GM12878 (cell line): ENCODE results near the gene DHDH. TPM values are rescaled to one million over a fixed set of nuclear protein-coding genes. Genes with fewer than 3 reads are reported as not detected.

Experiments used
- ATAC-seq: fragments of 200-7000 bp; cut with Tn5 transposase; 3 replicates; pipeline ENCODE4 v1.9.1; 2020; ENCODE audit warnings: mild to moderate bottlenecking, moderate library complexity
- BruUV-seq: library from RNA; stranded (reverse); fragments of 400-500 nt; replicated peaks from 2 replicates; lab custom pipeline; 2021; lab: Mats Ljungman, UMichigan
- CTCF ChIA-PET: fragments of 300-600 bp; sonication (Branson Sonifier 250); formaldehyde crosslinking; extraction: SDS; loops from one replicate; lab custom pipeline; 2021; ENCODE audit warnings: inconsistent platforms; lab: Yijun Ruan, JAX
- POLR2A ChIA-PET: fragments of 350-600 bp; formaldehyde crosslinking; extraction: SDS; loops from one replicate; lab custom pipeline; 2021; ENCODE audit warnings: inconsistent platforms; lab: Charles Lee
- RAD21 ChIA-PET: fragments of 300-600 bp; sonication (Branson Sonifier 250); formaldehyde crosslinking; loops from one replicate; lab custom pipeline; 2023; ENCODE audit warnings: antibody characterized with exemption; ENCODE audit not compliant: unreplicated experiment; lab: Charles Lee
- SMC1A ChIA-PET: fragments of 300-600 bp; sonication (Branson Sonifier 250); formaldehyde crosslinking; loops from one replicate; lab custom pipeline; 2023; ENCODE audit not compliant: unreplicated experiment, uncharacterized antibody; lab: Charles Lee
- DNase-seq: peaks from one replicate; pipeline ENCODE4 v3.0.0-alpha.2; 2011; ENCODE audit warnings: low read depth, low spot score
- FAIRE-seq: peaks from 3 replicates; lab custom pipeline; 2011; peaks lifted over from hg19 to GRCh38; lab: Jason Lieb, UNC
- H2AFZ ChIP-seq: 2 replicates; pipeline ENCODE4 v1.6.0; 2011; ENCODE audit warnings: low read depth, low read length, control low read depth; ENCODE audit not compliant: control insufficient read depth
- H3K27ac ChIP-seq: 2 replicates; pipeline ENCODE4 v1.5.1; 2011; ENCODE audit warnings: control low read depth; ENCODE audit not compliant: control insufficient read depth, insufficient read depth
- H3K27me3 ChIP-seq, 2 experiments: replicated peaks in 1 of 2; 2 replicates each; pipeline versions ENCODE4 v1.6.0 to v1.6.1; 2011; ENCODE audit warnings: low read length in 1 of 2; ENCODE audit not compliant: control insufficient read depth in 2 of 2, insufficient read depth in 2 of 2
- H3K36me3 ChIP-seq, 2 experiments: 2 replicates each; pipeline ENCODE4 v1.5.1; 2011; ENCODE audit warnings: low read length in 1 of 2; ENCODE audit not compliant: control insufficient read depth in 2 of 2, insufficient read depth in 2 of 2
- H3K4me1 ChIP-seq: 2 replicates; pipeline ENCODE4 v1.6.1; 2011; ENCODE audit warnings: mild to moderate bottlenecking, low read length, moderate library complexity, mixed read lengths; ENCODE audit not compliant: control insufficient read depth, insufficient read depth
- H3K4me2 ChIP-seq: 2 replicates; pipeline ENCODE4 v1.6.0; 2011; ENCODE audit warnings: control low read depth; ENCODE audit not compliant: control insufficient read depth, insufficient read depth
- H3K4me3 ChIP-seq: fragments of 200-600 bp; sonication (generic); 2 replicates; pipeline ENCODE4 v1.5.1; 2016
- H3K79me2 ChIP-seq: 2 replicates; pipeline ENCODE4 v1.6.0; 2011; ENCODE audit warnings: low read length; ENCODE audit not compliant: control insufficient read depth, insufficient read depth
- H3K9ac ChIP-seq: 2 replicates; pipeline ENCODE4 v1.8.0; 2011; ENCODE audit warnings: low read length, control low read depth, mixed read lengths; ENCODE audit not compliant: control insufficient read depth, insufficient read depth
- H3K9me3 ChIP-seq: replicated peaks from 3 replicates; pipeline ENCODE4 v1.5.1; 2011; ENCODE audit warnings: mild to moderate bottlenecking, low read length; ENCODE audit not compliant: control insufficient read depth, insufficient read depth
- H4K20me1 ChIP-seq: 2 replicates; pipeline ENCODE4 v1.6.0; 2011; ENCODE audit not compliant: control insufficient read depth, insufficient read depth
- BACH1 ChIP-seq: fragments of 450-650 bp; IDR thresholded peaks from 2 replicates; pipeline ENCODE4 v1.6.1; 2017; ENCODE audit warnings: mild to moderate bottlenecking, borderline replicate concordance
- BHLHE40 ChIP-seq, 2 experiments: fragments of 450-650 bp in 1 of 2; IDR thresholded peaks; 2 replicates each; pipeline ENCODE4 v1.6.1; 2011 to 2017; ENCODE audit warnings: low read depth in 2 of 2, borderline replicate concordance in 1 of 2, improper control_type of control experiment in 1 of 2, low read length in 1 of 2, mild to moderate bottlenecking in 1 of 2
- BRCA1 ChIP-seq: IDR thresholded peaks from 2 replicates; pipeline ENCODE4 v1.6.1; 2011; ENCODE audit warnings: low read depth, low read length, improper control_type of control experiment
- EZH2 ChIP-seq: IDR thresholded peaks from 2 replicates; pipeline ENCODE4 v1.6.1; 2012; ENCODE audit warnings: low read depth, mild to moderate bottlenecking, control low read depth, inconsistent platforms, low read length, borderline replicate concordance; ENCODE audit not compliant: control insufficient read depth
- FOXK2 ChIP-seq: fragments of 450-650 bp; IDR thresholded peaks from 2 replicates; pipeline ENCODE4 v1.6.1; 2017; ENCODE audit warnings: mild to moderate bottlenecking, moderate library complexity
- MTA2 ChIP-seq: fragments of 450-650 bp; IDR thresholded peaks from 2 replicates; pipeline ENCODE4 v1.6.1; 2016; ENCODE audit warnings: low read depth, mild to moderate bottlenecking, moderate library complexity
- WRNIP1 ChIP-seq: IDR thresholded peaks from 2 replicates; pipeline ENCODE4 v1.6.1; 2011; ENCODE audit warnings: low read depth, low read length, improper control_type of control experiment, borderline replicate concordance
- WGBS: methylation state at CpG from one replicate; pipeline ENCODE4 v1.1.6; 2016; ENCODE audit warnings: low lambda C conversion rate; ENCODE audit not compliant: insufficient replicate concordance, insufficient coverage; ENCODE audit errors: missing lambda C conversion rate; 5-methylcytosine and 5-hydroxymethylcytosine counted together
- in situ Hi-C: fragments of 300-500 bp; cut with MboI; formaldehyde crosslinking; loops from 9 replicates; pipeline ENCODE4 v1.14.3; 2018; ENCODE audit warnings: mixed read lengths
- intact Hi-C: fragments of 100-400 bp; cut with micrococcal nuclease; formaldehyde crosslinking; loops from one replicate; pipeline ENCODE4 v1.14.2; 2022; ENCODE audit not compliant: unreplicated experiment
- polyA plus RNA-seq, 11 experiments: library from polyadenylated mRNA; depleted of rRNA in 4 of 11; unstranded in 6 of 11; stranded (reverse) in 5 of 11; fragments of >200 nt; fragmentation: Nextera tagmentation in 4 of 11; fragmentation: Illumina TruSeq in 1 of 11; extraction: Ambion mirVana in 4 of 11; extraction: Trizol in 1 of 11; gene quantifications; 1 replicate in 1 of 11; 2 replicates in 10 of 11; pipeline versions ENCODE4 v1.2.1 to v1.2.3, GENCODE V29; 2011 to 2016; ENCODE audit warnings: inconsistent platforms in 2 of 11, missing spikeins in 2 of 11, low read depth in 1 of 11
- total RNA-seq, 4 experiments: library from RNA; depleted of rRNA in 3 of 4; stranded (reverse); fragments of >200 nt in 3 of 4; fragmentation: Illumina TruSeq in 1 of 4; extraction: Trizol in 1 of 4; gene quantifications; 2 replicates each; pipeline versions ENCODE4 v1.2.1 to v1.2.3, GENCODE V29; 2013 to 2021
- TF ChIP-seq, protein P1 (sequence below): fragments of 450-650 bp; IDR thresholded peaks from 2 replicates; pipeline ENCODE4 v1.6.1; 2016; ENCODE audit warnings: mild to moderate bottlenecking

The DHDH gene
- total and polyA plus RNA-seq, 10 of the 15 experiments (the other 5 are each of a cell fraction or from before 2014, with no cell fraction given) = 0.13 to 0.21 (median 0.15) TPM; not detected in 7

DNA sequence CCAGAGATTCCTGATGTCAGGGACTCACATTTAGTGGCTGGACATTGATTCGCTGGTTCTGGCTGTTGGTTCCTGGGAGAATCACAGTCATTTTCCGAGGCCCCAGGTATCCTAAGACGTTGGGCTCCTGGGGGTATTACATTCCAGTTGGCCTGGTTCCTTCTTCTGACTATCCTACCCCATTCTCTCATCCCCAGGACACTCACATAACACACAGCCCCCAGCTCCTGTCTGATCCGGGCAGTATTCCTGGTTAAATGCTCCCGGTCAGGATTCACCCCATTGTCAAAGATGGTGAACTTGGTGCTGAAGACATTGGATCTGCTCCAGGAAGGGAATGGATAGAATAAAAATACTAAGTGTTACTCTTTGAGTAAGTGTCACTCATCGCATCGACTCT is 49.8 kb upstream of the DHDH start:
- no peak for FAIRE-seq
- no peak for ATAC-seq
- SMC1A ChIA-PET = no interaction called here
- CTCF ChIA-PET = no interaction called here
- in situ Hi-C loops = no loop called here
- POLR2A ChIA-PET = interaction anchor here (0.7 to 0.9 kb wide), 2 partner anchors 16 to 243 kb away, joined by 3 read pairs; partner anchors contain the start of gene NUCB1
- Histone ChIP-seq H4K20me1 (no peaks in the 10 kb centered on the region), H3K27ac (no peak overlapping the region), H3K4me3 (no peak overlapping the region), H3K9ac (no peak overlapping the region), H2AFZ (no peak overlapping the region), H3K27me3 (no peaks in the 10 kb centered on the region), H3K4me1 (peaks cover 14% of the 10 kb centered on the region), H3K4me2 (no peak overlapping the region), H3K36me3 (no peaks in the 10 kb centered on the region)
- 90% methylated on average over 7 of the region's 7 CpGs for WGBS
- RAD21 ChIA-PET = no interaction called here
- TF ChIP-seq, protein P1, sequence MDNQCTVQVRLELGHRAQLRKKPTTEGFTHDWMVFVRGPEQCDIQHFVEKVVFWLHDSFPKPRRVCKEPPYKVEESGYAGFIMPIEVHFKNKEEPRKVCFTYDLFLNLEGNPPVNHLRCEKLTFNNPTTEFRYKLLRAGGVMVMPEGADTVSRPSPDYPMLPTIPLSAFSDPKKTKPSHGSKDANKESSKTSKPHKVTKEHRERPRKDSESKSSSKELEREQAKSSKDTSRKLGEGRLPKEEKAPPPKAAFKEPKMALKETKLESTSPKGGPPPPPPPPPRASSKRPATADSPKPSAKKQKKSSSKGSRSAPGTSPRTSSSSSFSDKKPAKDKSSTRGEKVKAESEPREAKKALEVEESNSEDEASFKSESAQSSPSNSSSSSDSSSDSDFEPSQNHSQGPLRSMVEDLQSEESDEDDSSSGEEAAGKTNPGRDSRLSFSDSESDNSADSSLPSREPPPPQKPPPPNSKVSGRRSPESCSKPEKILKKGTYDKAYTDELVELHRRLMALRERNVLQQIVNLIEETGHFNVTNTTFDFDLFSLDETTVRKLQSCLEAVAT = no peak
- TF ChIP-seq BRCA1 (no peak), MTA2 (no peak), BACH1 (no peak), FOXK2 (no peak), EZH2 (no peak), WRNIP1 (no peak), BHLHE40 (IDR thresholded peaks at IDR 0.05; ENCODE audit: borderline replicate concordance in 1 of 2, low read depth in 2 of 2, low read length in 1 of 2) (no peak)
- TF ChIP-seq, all 136 proteins: peak for 0
- intact Hi-C loops = no loop called here
- H3K79me2 ChIP-seq = no peaks in the 10 kb centered on the region; the same call in none of the 2 replicates
- DNase-seq = no peak
- no TSS peak for BruUV-seq
- peaks cover 5% of the 10 kb centered on the region; the same call in 2 of the 3 replicates for H3K9me3 ChIP-seq
